ENCODE measurements around the gene EIF6.
A peak's percentile ranks its signal among the peaks of the same experiment; 100 is the strongest.

EIF6 gene

GRCh38 chr20:35276408-35276807, 8.2 kb downstream of the EIF6 start:
- Mint-ChIP-seq H3K9me3 (no peaks in the 10 kb centered on the region), H3K27me3 (no peaks in the 10 kb centered on the region), H3K4me1 (ENCODE audit: low read depth in 2 of 2) (peaks cover 22 to 24% of the 10 kb centered on the region in 2 donors), H3K4me3 (peak overlapping the region; percentile 87 to 97), H3K27ac (peak overlapping the region; percentile 95 to 100), H3K36me3 (ENCODE audit: insufficient read depth) (peaks cover 48% of the 10 kb centered on the region)
- DNase-seq (no peak), ATAC-seq (replicated peaks) (no peak)

DNA sequence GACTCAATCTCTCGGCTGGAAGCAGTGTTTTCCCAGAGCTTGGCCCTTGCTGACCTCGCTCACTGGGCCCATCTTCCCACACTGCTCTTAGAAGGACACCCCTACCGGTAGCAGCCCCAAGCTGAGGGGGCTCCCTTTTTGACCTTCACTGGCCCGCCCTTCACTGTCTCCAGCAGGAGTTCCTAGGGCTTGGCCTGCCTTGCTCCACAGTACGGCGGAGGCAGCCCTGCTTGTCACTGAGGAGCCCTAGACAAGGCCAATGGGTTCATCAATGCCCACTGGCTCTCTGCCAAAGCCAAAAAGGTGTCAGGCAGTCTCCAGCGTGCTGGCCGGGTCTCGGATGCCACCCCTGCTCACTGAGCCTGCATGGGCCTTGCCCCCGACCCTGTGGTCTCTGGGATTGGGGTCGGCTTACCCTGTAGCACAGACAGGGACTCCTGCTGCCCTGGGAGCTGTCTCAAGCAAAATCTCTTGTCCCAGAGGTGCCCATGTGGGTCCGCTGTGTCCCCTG, 8.8 kb downstream of the EIF6 start:
- Mint-ChIP-seq H3K4me1 (ENCODE audit: low read depth in 2 of 2) (peaks cover 22 to 29% of the 10 kb centered on the region in 2 donors), H3K9me3 (no peaks in the 10 kb centered on the region), H3K36me3 (ENCODE audit: insufficient read depth) (peaks cover 43% of the 10 kb centered on the region), H3K4me3 (peak overlapping the region; percentile 87 to 97), H3K27ac (peak overlapping the region; percentile 95 to 100), H3K27me3 (no peaks in the 10 kb centered on the region)
- ATAC-seq (replicated peaks) (no peak), DNase-seq (no peak)

DNA sequence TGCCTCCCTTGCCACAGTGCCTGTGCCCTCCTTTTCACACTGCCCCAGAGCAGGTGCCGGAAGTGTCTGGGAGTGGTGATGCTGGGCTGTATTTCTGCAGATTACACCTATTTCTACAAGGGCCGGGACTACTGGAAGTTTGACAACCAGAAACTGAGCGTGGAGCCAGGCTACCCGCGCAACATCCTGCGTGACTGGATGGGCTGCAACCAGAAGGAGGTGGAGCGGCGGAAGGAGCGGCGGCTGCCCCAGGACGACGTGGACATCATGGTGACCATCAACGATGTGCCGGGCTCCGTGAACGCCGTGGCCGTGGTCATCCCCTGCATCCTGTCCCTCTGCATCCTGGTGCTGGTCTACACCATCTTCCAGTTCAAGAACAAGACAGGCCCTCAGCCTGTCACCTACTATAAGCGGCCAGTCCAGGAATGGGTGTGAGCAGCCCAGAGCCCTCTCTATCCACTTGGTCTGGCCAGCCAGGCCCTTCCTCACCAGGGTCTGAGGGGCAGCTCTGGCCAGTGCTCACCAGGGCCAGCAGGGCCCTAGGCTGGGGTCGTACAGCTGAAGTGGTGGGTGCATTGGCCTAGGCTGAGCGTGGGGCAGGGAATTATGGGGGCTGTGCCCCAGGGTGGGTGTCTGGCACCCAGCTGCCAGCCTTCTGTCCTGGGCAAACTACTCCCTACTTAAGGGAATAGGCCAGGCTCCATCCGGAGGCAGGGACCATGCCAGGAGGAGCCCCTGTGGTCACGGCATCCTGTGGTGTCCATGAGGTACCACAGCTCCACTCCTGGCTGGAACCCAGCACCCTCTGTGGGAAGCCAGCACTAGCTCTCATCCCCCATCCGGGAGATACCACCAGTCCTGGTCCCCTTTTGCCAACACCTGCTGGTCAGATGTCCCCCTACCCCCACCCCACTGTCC, 10.1 kb downstream of the EIF6 start:
- Mint-ChIP-seq H3K27ac (peak overlapping the region; percentile 10 to 95), H3K4me1 (ENCODE audit: low read depth in 2 of 2) (peaks cover 26 to 30% of the 10 kb centered on the region in 2 donors), H3K4me3 (no peak overlapping the region), H3K9me3 (no peaks in the 10 kb centered on the region), H3K36me3 (ENCODE audit: insufficient read depth) (peaks cover 38% of the 10 kb centered on the region), H3K27me3 (no peaks in the 10 kb centered on the region)
- no peak for ATAC-seq (replicated peaks)
- DNase-seq = no peak

- H3K9me3 Mint-ChIP-seq = no peaks in the 10 kb centered on the region
- H3K4me3 Mint-ChIP-seq = no peak overlapping the region
- H3K27ac Mint-ChIP-seq = peak overlapping the region; percentile 10 to 87
Observed at GRCh38 chr20:35273449-35274171, 11.0 kb downstream of the EIF6 start.

GRCh38 chr20:35271904-35272303, 12.7 kb downstream of the EIF6 start:
- Mint-ChIP-seq H3K27me3 (no peaks in the 10 kb centered on the region), H3K27ac (peak overlapping the region; percentile 70 to 87), H3K4me3 (no peak overlapping the region), H3K9me3 (no peaks in the 10 kb centered on the region), H3K36me3 (ENCODE audit: insufficient read depth) (peaks cover 22% of the 10 kb centered on the region), H3K4me1 (ENCODE audit: low read depth in 2 of 2) (peaks cover 25 to 32% of the 10 kb centered on the region in 2 donors)
- no peak for ATAC-seq (replicated peaks)
- no peak for DNase-seq

More at GRCh38 chr20:35273449-35274171, 11.0 kb downstream of the EIF6 start:
- ATAC-seq (replicated peaks) (no peak), DNase-seq (no peak)
- Mint-ChIP-seq H3K4me1 (ENCODE audit: low read depth in 2 of 2) (peaks cover 30 to 34% of the 10 kb centered on the region in 2 donors), H3K36me3 (ENCODE audit: insufficient read depth) (peaks cover 35% of the 10 kb centered on the region), H3K27me3 (no peaks in the 10 kb centered on the region)

- Mint-ChIP-seq H3K9me3 (no peaks in the 10 kb centered on the region), H3K27me3 (no peaks in the 10 kb centered on the region), H3K4me1 (ENCODE audit: low read depth in 2 of 2) (peaks cover 27 to 31% of the 10 kb centered on the region in 2 donors), H3K4me3 (no peak overlapping the region), H3K36me3 (ENCODE audit: insufficient read depth) (peaks cover 18% of the 10 kb centered on the region), H3K27ac (peak overlapping the region; percentile 70)
- no peak for ATAC-seq (replicated peaks)
- DNase-seq = no peak
Observed at GRCh38 chr20:35271073-35271882, 13.3 kb downstream of the EIF6 start.

GRCh38 chr20:35270021-35270902, 14.3 kb downstream of the EIF6 start:
- Mint-ChIP-seq H3K27ac (peak overlapping the region; percentile 70), H3K4me1 (ENCODE audit: low read depth in 2 of 2) (peaks cover 20 to 28% of the 10 kb centered on the region in 2 donors), H3K9me3 (no peaks in the 10 kb centered on the region), H3K36me3 (ENCODE audit: insufficient read depth) (peaks cover 25% of the 10 kb centered on the region), H3K27me3 (no peaks in the 10 kb centered on the region), H3K4me3 (no peak overlapping the region)
- DNase-seq = no peak
- no peak for ATAC-seq (replicated peaks)

- DNase-seq (peak; percentile 54), ATAC-seq (replicated peaks) (peak; percentile 84)
- Mint-ChIP-seq H3K9me3 (no peaks in the 10 kb centered on the region), H3K27me3 (no peaks in the 10 kb centered on the region), H3K4me1 (ENCODE audit: low read depth in 2 of 2) (peaks cover 22 to 28% of the 10 kb centered on the region in 2 donors), H3K4me3 (no peak overlapping the region), H3K27ac (peak overlapping the region; percentile 62 to 75), H3K36me3 (ENCODE audit: insufficient read depth) (peaks cover 25% of the 10 kb centered on the region)
Observed at GRCh38 chr20:35269055-35269781, 15.4 kb downstream of the EIF6 start.

- H3K27ac Mint-ChIP-seq = peak overlapping the region in 1 of 2 donors; percentile 84
- ATAC-seq (replicated peaks) = no peak
- peaks cover 26 to 29% of the 10 kb centered on the region in 2 donors for H3K4me1 Mint-ChIP-seq (ENCODE audit: low read depth in 2 of 2)
- peaks cover 30% of the 10 kb centered on the region for H3K36me3 Mint-ChIP-seq (ENCODE audit: insufficient read depth)
- DNase-seq = no peak
- no peak overlapping the region for H3K4me3 Mint-ChIP-seq
- no peaks in the 10 kb centered on the region for H3K27me3 Mint-ChIP-seq
- H3K9me3 Mint-ChIP-seq = no peaks in the 10 kb centered on the region
Observed at GRCh38 chr20:35267092-35267491, 17.5 kb downstream of the EIF6 start.

DNA sequence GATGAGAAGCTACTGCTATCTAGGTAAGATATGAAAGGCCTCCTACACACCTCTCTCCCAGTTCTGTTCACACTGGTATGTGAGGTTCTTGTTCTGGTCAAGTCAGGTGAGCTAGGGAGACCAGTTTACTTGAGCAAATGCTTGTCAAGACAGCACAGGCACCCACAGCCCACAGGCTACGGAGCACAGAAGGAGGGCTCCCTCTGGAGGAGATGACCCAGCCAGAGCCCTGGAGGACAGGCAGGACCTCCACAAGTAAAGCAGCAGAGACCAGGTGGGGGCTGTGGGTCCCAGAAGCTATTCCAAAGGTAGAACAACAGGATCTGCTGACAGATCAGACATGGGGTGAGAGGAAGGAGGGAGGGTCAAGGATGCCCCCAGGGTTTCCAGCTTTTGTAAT, 19.8 kb downstream of the EIF6 start:
- Mint-ChIP-seq H3K36me3 (ENCODE audit: insufficient read depth) (peaks cover 23% of the 10 kb centered on the region), H3K4me3 (no peak overlapping the region), H3K9me3 (no peaks in the 10 kb centered on the region), H3K27me3 (no peaks in the 10 kb centered on the region), H3K4me1 (ENCODE audit: low read depth in 2 of 2) (peaks cover 24 to 26% of the 10 kb centered on the region in 2 donors), H3K27ac (no peak overlapping the region)
- ATAC-seq (replicated peaks) = no peak
- DNase-seq = no peak

DNA sequence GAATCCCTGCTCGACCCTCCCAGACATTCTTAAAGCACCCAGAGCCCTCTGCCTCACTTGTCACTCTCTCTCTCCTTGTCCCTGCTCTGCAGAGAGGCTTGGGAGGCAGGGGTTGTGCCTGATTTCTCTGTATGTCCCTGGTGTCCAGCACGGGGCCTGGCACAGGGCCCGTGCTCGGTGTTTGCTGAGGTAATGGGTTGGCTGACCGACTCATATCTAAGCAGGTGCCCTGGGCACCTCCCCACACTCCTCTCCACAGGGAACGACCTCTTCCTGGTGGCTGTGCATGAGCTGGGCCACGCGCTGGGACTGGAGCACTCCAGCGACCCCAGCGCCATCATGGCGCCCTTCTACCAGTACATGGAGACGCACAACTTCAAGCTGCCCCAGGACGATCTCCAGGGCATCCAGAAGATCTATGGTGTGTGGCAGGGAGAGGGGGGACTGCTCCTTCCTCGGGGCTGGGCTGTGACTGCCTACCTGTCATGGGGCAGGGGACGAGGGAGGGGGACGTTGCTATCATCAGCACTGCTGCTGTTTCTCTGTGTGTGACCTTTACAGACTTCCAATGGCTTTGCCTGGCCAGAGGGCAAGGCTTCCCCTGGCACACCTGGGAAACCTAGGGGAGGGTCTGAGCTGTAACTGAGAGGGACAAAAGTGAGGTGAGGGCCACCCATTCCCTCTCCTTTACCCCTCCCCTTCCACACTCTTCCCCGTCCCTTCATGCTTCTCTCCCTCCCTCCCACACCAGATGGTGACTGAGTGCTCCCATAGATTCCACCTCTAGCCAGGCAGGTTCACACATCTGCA, 20.8 kb downstream of the EIF6 start:
- ATAC-seq (replicated peaks) (no peak), DNase-seq (no peak)
- H3K27ac Mint-ChIP-seq = peak overlapping the region in 1 of 2 donors; percentile 47
- no peaks in the 10 kb centered on the region for H3K9me3 Mint-ChIP-seq
- peaks cover 21% of the 10 kb centered on the region in 2 donors for H3K4me1 Mint-ChIP-seq (ENCODE audit: low read depth in 2 of 2)
- H3K4me3 Mint-ChIP-seq = no peak overlapping the region
- no peaks in the 10 kb centered on the region for H3K27me3 Mint-ChIP-seq
- peaks cover 20% of the 10 kb centered on the region for H3K36me3 Mint-ChIP-seq (ENCODE audit: insufficient read depth)
